ENCODE measurements around the gene NUAK2.

GRCh38 chr1:205267306-205267902, 54.1 kb downstream of the NUAK2 start:
- TF ChIP-seq YY1 (IDR thresholded peaks at IDR 0.05; ENCODE audit: insufficient read depth, insufficient read length) = no peak
- no peak for TF ChIP-seq SUZ12 (IDR thresholded peaks at IDR 0.05; ENCODE audit: extremely low read depth, insufficient read depth, insufficient read length)

Data from NT2/D1 (cell line).